ENCODE data around the gene TMTC2. TPM values are rescaled to one million over a fixed set of nuclear protein-coding genes. Genes with fewer than 3 reads are reported as not detected.

Gene TMTC2
- total RNA-seq, 1 donor from 2014 or later = 12.3 TPM

DNA sequence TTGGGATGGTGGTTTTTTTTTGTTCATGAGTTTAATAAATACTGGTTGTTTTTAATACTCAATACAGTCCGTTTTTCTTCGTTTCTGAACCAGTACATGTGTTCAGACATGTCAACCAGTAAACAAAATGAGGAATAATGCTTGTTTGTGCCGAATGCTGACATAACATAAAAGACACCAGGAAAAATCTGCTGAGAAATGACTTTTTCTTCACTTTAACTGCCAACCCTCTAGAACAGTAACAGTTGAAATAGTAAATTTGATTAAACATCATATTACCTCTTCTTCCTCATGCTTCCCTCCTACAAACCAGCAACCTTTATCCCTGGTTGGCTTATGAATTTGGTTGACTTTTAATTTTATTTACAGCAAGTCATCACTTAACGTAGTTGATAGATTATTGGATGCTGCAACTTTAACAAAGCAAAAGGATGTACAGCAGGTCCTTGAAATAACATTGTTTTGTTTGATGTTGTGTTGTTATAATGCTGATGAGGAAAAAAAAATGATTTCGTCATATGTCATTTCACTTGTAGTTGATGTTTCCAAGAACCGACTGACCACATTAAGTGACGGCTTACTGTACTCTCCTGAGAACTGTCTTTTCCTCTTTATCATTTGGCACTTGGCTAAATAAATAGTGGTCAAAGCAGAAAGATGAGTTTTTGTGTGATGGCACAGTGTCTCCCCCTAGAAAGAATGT is 340.5 kb downstream of the TMTC2 start:
- Mint-ChIP-seq H3K27ac (ENCODE audit: unreplicated experiment) (no peak overlapping the region), H3K4me3 (no peak overlapping the region), H3K36me3 (ENCODE audit: low read depth) (no peaks in the 10 kb centered on the region), H3K4me1 (no peaks in the 10 kb centered on the region), H3K27me3 (ENCODE audit: low read depth) (no peaks in the 10 kb centered on the region), H3K9me3 (no peaks in the 10 kb centered on the region)
- DNase-seq (ENCODE audit: low read depth, low spot score) = no peak
- TF ChIP-seq, protein P1, sequence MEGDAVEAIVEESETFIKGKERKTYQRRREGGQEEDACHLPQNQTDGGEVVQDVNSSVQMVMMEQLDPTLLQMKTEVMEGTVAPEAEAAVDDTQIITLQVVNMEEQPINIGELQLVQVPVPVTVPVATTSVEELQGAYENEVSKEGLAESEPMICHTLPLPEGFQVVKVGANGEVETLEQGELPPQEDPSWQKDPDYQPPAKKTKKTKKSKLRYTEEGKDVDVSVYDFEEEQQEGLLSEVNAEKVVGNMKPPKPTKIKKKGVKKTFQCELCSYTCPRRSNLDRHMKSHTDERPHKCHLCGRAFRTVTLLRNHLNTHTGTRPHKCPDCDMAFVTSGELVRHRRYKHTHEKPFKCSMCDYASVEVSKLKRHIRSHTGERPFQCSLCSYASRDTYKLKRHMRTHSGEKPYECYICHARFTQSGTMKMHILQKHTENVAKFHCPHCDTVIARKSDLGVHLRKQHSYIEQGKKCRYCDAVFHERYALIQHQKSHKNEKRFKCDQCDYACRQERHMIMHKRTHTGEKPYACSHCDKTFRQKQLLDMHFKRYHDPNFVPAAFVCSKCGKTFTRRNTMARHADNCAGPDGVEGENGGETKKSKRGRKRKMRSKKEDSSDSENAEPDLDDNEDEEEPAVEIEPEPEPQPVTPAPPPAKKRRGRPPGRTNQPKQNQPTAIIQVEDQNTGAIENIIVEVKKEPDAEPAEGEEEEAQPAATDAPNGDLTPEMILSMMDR (conservative IDR thresholded peaks at IDR 0.05) = no peak

GRCh38 chr12:83031196-83031595 is 344.5 kb downstream of the TMTC2 start:
- Mint-ChIP-seq H3K27ac (ENCODE audit: unreplicated experiment) (no peak overlapping the region), H3K36me3 (ENCODE audit: low read depth) (no peaks in the 10 kb centered on the region), H3K9me3 (no peaks in the 10 kb centered on the region), H3K4me3 (no peak overlapping the region), H3K4me1 (no peaks in the 10 kb centered on the region), H3K27me3 (ENCODE audit: low read depth) (no peaks in the 10 kb centered on the region)
- DNase-seq (ENCODE audit: low read depth, low spot score) = no peak
- TF ChIP-seq, protein P1 (conservative IDR thresholded peaks at IDR 0.05) = no peak

GRCh38 chr12:83036847-83037246 is 350.1 kb downstream of the TMTC2 start:
- Mint-ChIP-seq H3K4me3 (no peak overlapping the region), H3K27ac (ENCODE audit: unreplicated experiment) (no peak overlapping the region)
- TF ChIP-seq, protein P1 (conservative IDR thresholded peaks at IDR 0.05) = no peak

GRCh38 chr12:83039413-83039812 is 352.7 kb downstream of the TMTC2 start:
- H3K27me3 Mint-ChIP-seq (ENCODE audit: low read depth) = no peaks in the 10 kb centered on the region
- peaks cover 3% of the 10 kb centered on the region for H3K9me3 Mint-ChIP-seq
- H3K4me1 Mint-ChIP-seq = peaks cover 10% of the 10 kb centered on the region
- TF ChIP-seq, protein P1 (conservative IDR thresholded peaks at IDR 0.05) = no peak
- H3K4me3 Mint-ChIP-seq = no peak overlapping the region
- no peak for DNase-seq (ENCODE audit: low read depth, low spot score)
- no peaks in the 10 kb centered on the region for H3K36me3 Mint-ChIP-seq (ENCODE audit: low read depth)
- H3K27ac Mint-ChIP-seq (ENCODE audit: unreplicated experiment) = no peak overlapping the region

More at GRCh38 chr12:83036847-83037246, 350.1 kb downstream of the TMTC2 start:
- Mint-ChIP-seq H3K27me3 (ENCODE audit: low read depth) (no peaks in the 10 kb centered on the region), H3K4me1 (no peaks in the 10 kb centered on the region), H3K36me3 (ENCODE audit: low read depth) (no peaks in the 10 kb centered on the region), H3K9me3 (peaks cover 3% of the 10 kb centered on the region)
- no peak for DNase-seq (ENCODE audit: low read depth, low spot score)

- no peak for DNase-seq (ENCODE audit: low read depth, low spot score)
- no peak overlapping the region for H3K4me3 Mint-ChIP-seq
- no peak overlapping the region for H3K27ac Mint-ChIP-seq (ENCODE audit: unreplicated experiment)
- TF ChIP-seq, protein P1 (conservative IDR thresholded peaks at IDR 0.05) = no peak
- peaks cover 10% of the 10 kb centered on the region for H3K4me1 Mint-ChIP-seq
- H3K27me3 Mint-ChIP-seq (ENCODE audit: low read depth) = no peaks in the 10 kb centered on the region
- peaks cover 3% of the 10 kb centered on the region for H3K9me3 Mint-ChIP-seq
- no peaks in the 10 kb centered on the region for H3K36me3 Mint-ChIP-seq (ENCODE audit: low read depth)
These were observed 353.6 kb downstream of the TMTC2 start for GRCh38 chr12:83040339-83040738.

All from neural crest cell (in vitro differentiated cells).